Esophagus muscularis mucosa (tissue), 4 donors: ENCODE data around the gene OTOR. TPM values are rescaled to one million over a fixed set of nuclear protein-coding genes. Genes with fewer than 3 reads are reported as not detected.

Source experiments
- DNase-seq: peaks from one replicate; pipeline ENCODE4 v3.0.0-alpha.2; 2017; ENCODE audit errors: extremely low spot score
- H3K27ac ChIP-seq, 4 donors: fragments of 200-600 bp; sonication (generic); replicated peaks in 1 of 4; 1 replicate in 3 of 4; 2 replicates in 1 of 4; pipeline ENCODE4 v1.5.1; 2016 to 2019; ENCODE audit warnings: mild to moderate bottlenecking in 1 of 4
- H3K27me3 ChIP-seq, 4 donors: fragments of 200-600 bp; sonication (generic); one replicate each; pipeline versions ENCODE4 v1.5.1 to v1.6.0; 2016 to 2019
- H3K36me3 ChIP-seq, 4 donors: fragments of 200-600 bp; sonication (generic); one replicate each; pipeline ENCODE4 v1.5.1; 2016 to 2019
- H3K4me1 ChIP-seq, 4 donors: fragments of 200-600 bp; sonication (generic); one replicate each; pipeline ENCODE4 v1.5.1; 2016 to 2019
- H3K4me3 ChIP-seq, 4 donors: fragments of 200-600 bp; sonication (generic); 1 replicate in 2 of 4; 2 replicates in 2 of 4; pipeline ENCODE4 v1.5.1; 2016 to 2019; ENCODE audit warnings: mild to moderate bottlenecking in 4 of 4, moderate library complexity in 1 of 4
- H3K9me3 ChIP-seq, 4 donors: fragments of 200-600 bp; sonication (generic); 1 replicate in 3 of 4; 2 replicates in 1 of 4; pipeline ENCODE4 v1.5.1; 2016 to 2019
- CTCF ChIP-seq, 3 experiments: fragments of 200-600 bp in 2 of 3; fragments of 450-650 bp in 1 of 3; sonication (generic) in 2 of 3; IDR thresholded peaks; one replicate each; pipeline ENCODE4 v1.5.1; 2017 to 2019; ENCODE audit warnings: antibody characterized with exemption in 3 of 3, mild to moderate bottlenecking in 2 of 3, moderate library complexity in 1 of 3
- EP300 ChIP-seq: sonication (generic); formaldehyde crosslinking; IDR thresholded peaks from one replicate; pipeline ENCODE4 v1.6.1; 2017; ENCODE audit warnings: antibody characterized with exemption
- POLR2A ChIP-seq: fragments of 450-650 bp; IDR thresholded peaks from one replicate; pipeline ENCODE4 v1.6.1; 2017; ENCODE audit warnings: antibody characterized with exemption, moderate library complexity, mild to moderate bottlenecking, low read depth
- POLR2AphosphoS5 ChIP-seq, 2 donors: sonication (generic); formaldehyde crosslinking; IDR thresholded peaks; one replicate each; pipeline ENCODE4 v1.6.1; 2017; ENCODE audit warnings: antibody characterized with exemption in 2 of 2
- WGBS: methylation state at CpG from one replicate; pipeline ENCODE4 v1.1.5; 2018; 5-methylcytosine and 5-hydroxymethylcytosine counted together
- intact Hi-C: fragments of 100-400 bp; cut with DNase I; formaldehyde crosslinking; loops from one replicate; pipeline ENCODE4 v1.15.1; 2023
- total RNA-seq, 4 donors: library from RNA; depleted of rRNA; stranded (reverse); fragments of >200 nt; gene quantifications; one replicate each; pipeline versions ENCODE4 v1.1.0 to v1.2.1, GENCODE V29; 2016

Gene OTOR
- total RNA-seq, 4 donors from 2014 or later = not detected

GRCh38 chr20:16771213-16771612, 23.1 kb downstream of the OTOR start:
- Histone ChIP-seq H3K9me3 (peaks cover 0 to 6% (median 0%) of the 10 kb centered on the region in 4 donors), H3K4me1 (no peaks in the 10 kb centered on the region), H3K4me3 (no peak overlapping the region), H3K27me3 (no peaks in the 10 kb centered on the region), H3K27ac (no peak overlapping the region), H3K36me3 (no peaks in the 10 kb centered on the region)
- TF ChIP-seq CTCF (IDR thresholded peaks at IDR 0.05) (no peak), POLR2AphosphoS5 (IDR thresholded peaks at IDR 0.05) (no peak), POLR2A (no peak), EP300 (no peak)
- DNase-seq = no peak
- intact Hi-C loops = no loop called here

GRCh38 chr20:16775961-16776360, 27.8 kb downstream of the OTOR start:
- peaks cover 0 to 6% (median 0%) of the 10 kb centered on the region in 4 donors for H3K9me3 ChIP-seq
- H3K4me3 ChIP-seq = no peak overlapping the region
- WGBS = 86% methylated on average over 1 of the region's 1 CpG
- no peak for DNase-seq
- H3K27me3 ChIP-seq = no peaks in the 10 kb centered on the region
- H3K36me3 ChIP-seq = no peaks in the 10 kb centered on the region
- intact Hi-C loops = no loop called here
- TF ChIP-seq CTCF (IDR thresholded peaks at IDR 0.05) = no peak
- TF ChIP-seq EP300 = no peak
- no peak for TF ChIP-seq POLR2AphosphoS5 (IDR thresholded peaks at IDR 0.05)
- no peak for TF ChIP-seq POLR2A
- H3K4me1 ChIP-seq = no peaks in the 10 kb centered on the region
- H3K27ac ChIP-seq = no peak overlapping the region

- Histone ChIP-seq H3K27me3 (no peaks in the 10 kb centered on the region), H3K27ac (no peak overlapping the region), H3K4me1 (no peaks in the 10 kb centered on the region), H3K36me3 (no peaks in the 10 kb centered on the region), H3K9me3 (peaks cover 0 to 15% (median 2%) of the 10 kb centered on the region in 4 donors), H3K4me3 (no peak overlapping the region)
- 23% methylated on average over 1 of the region's 1 CpG for WGBS
- no peak for TF ChIP-seq EP300
- no peak for TF ChIP-seq POLR2AphosphoS5 (IDR thresholded peaks at IDR 0.05)
- TF ChIP-seq CTCF (IDR thresholded peaks at IDR 0.05) = no peak
- TF ChIP-seq POLR2A = no peak
- intact Hi-C loops = no loop called here
- no peak for DNase-seq
Measured at GRCh38 chr20:16777126-16777525, 29.0 kb downstream of the OTOR start.

GRCh38 chr20:16778159-16778558, 30.0 kb downstream of the OTOR start:
- no peaks in the 10 kb centered on the region for H3K36me3 ChIP-seq
- peaks cover 0 to 20% (median 5%) of the 10 kb centered on the region in 4 donors for H3K9me3 ChIP-seq
- H3K27me3 ChIP-seq = no peaks in the 10 kb centered on the region
- H3K4me3 ChIP-seq = no peak overlapping the region
- DNase-seq = no peak
- TF ChIP-seq EP300 = no peak
- no peak for TF ChIP-seq POLR2A
- TF ChIP-seq POLR2AphosphoS5 (IDR thresholded peaks at IDR 0.05) = no peak
- no peak for TF ChIP-seq CTCF (IDR thresholded peaks at IDR 0.05)
- intact Hi-C loops = no loop called here
- no peak overlapping the region for H3K27ac ChIP-seq
- WGBS = 86% methylated on average over 1 of the region's 1 CpG
- no peaks in the 10 kb centered on the region for H3K4me1 ChIP-seq

GRCh38 chr20:16781496-16781895, 33.3 kb downstream of the OTOR start:
- Histone ChIP-seq H3K27me3 (no peaks in the 10 kb centered on the region), H3K4me3 (no peak overlapping the region), H3K27ac (no peak overlapping the region), H3K36me3 (no peaks in the 10 kb centered on the region), H3K4me1 (no peaks in the 10 kb centered on the region), H3K9me3 (peaks cover 0 to 14% (median 5%) of the 10 kb centered on the region in 4 donors)
- intact Hi-C loops = no loop called here
- WGBS = 90% methylated on average over 1 of the region's 1 CpG
- no peak for DNase-seq
- TF ChIP-seq CTCF (IDR thresholded peaks at IDR 0.05) = no peak
- TF ChIP-seq POLR2AphosphoS5 (IDR thresholded peaks at IDR 0.05) = no peak
- no peak for TF ChIP-seq EP300
- no peak for TF ChIP-seq POLR2A
